Immature natural killer cell (primary cell): Measurements from ENCODE around the gene COL9A2. TPM values are rescaled to one million over a fixed set of nuclear protein-coding genes. Genes with fewer than 3 reads are reported as not detected.

Experiments used
- DNase-seq, 3 donors: peaks; one replicate each; pipeline ENCODE4 v3.0.0; 2022; ENCODE audit warnings: mixed read lengths in 1 of 3
- H3K27ac Mint-ChIP-seq, 6 donors: one replicate each; pipeline ENCODE4 v1.8.0; 2020; ENCODE audit warnings: mixed read lengths in 6 of 6, mild to moderate bottlenecking in 5 of 6, inconsistent platforms in 4 of 6, moderate library complexity in 3 of 6
- H3K27me3 Mint-ChIP-seq, 3 donors: one replicate each; pipeline ENCODE4 v1.8.0; 2020 to 2021; ENCODE audit warnings: low read depth in 3 of 3, mild to moderate bottlenecking in 3 of 3, mixed read lengths in 3 of 3, moderate library complexity in 3 of 3, inconsistent platforms in 1 of 3
- H3K36me3 Mint-ChIP-seq, 3 donors: one replicate each; pipeline ENCODE4 v1.8.0; 2020; ENCODE audit warnings: mixed read lengths in 3 of 3, inconsistent platforms in 2 of 3, mild to moderate bottlenecking in 2 of 3
- H3K4me1 Mint-ChIP-seq, 2 donors: one replicate each; pipeline ENCODE4 v1.8.0; 2020; ENCODE audit warnings: inconsistent platforms in 2 of 2, mild to moderate bottlenecking in 2 of 2, mixed read lengths in 2 of 2, moderate library complexity in 1 of 2
- H3K4me3 Mint-ChIP-seq, 5 donors: one replicate each; pipeline ENCODE4 v1.8.0; 2020; ENCODE audit warnings: mild to moderate bottlenecking in 5 of 5, mixed read lengths in 5 of 5, inconsistent platforms in 3 of 5, moderate library complexity in 3 of 5
- H3K9me3 Mint-ChIP-seq, 6 donors: one replicate each; pipeline ENCODE4 v1.8.0; 2020; ENCODE audit warnings: mild to moderate bottlenecking in 6 of 6, mixed read lengths in 6 of 6, inconsistent platforms in 4 of 6, moderate library complexity in 3 of 6
- polyA plus RNA-seq, 3 donors: library from polyadenylated mRNA; unstranded; fragments of 300-500 nt; fragmentation: Illumina TruSeq; gene quantifications; one replicate each; pipeline ENCODE4 v1.2.3, GENCODE V29; 2021

COL9A2 gene
- polyA plus RNA-seq, 3 donors from 2014 or later: 1.8 to 2.2 TPM; not detected in 1

GRCh38 chr1:40256401-40257084 lies 60.5 kb downstream of the COL9A2 start:
- H3K27me3 Mint-ChIP-seq: peaks cover 10 to 14% (median 11%) of the 10 kb centered on the region in 3 donors

GRCh38 chr1:40255231-40255630 lies 61.9 kb downstream of the COL9A2 start:
- peaks cover 41 to 59% of the 10 kb centered on the region in 2 donors for H3K4me1 Mint-ChIP-seq
- no peak overlapping the region for H3K27ac Mint-ChIP-seq
- H3K27me3 Mint-ChIP-seq: peaks cover 10 to 12% (median 11%) of the 10 kb centered on the region in 3 donors

More at GRCh38 chr1:40256401-40257084, 60.5 kb downstream of the COL9A2 start:
- Mint-ChIP-seq H3K9me3 (no peaks in the 10 kb centered on the region), H3K4me3 (peak overlapping the region; percentile 92 to 99 (median 95)), H3K36me3 (peaks cover 7 to 14% (median 13%) of the 10 kb centered on the region in 3 donors), H3K27ac (peak overlapping the region; percentile 98 to 100 (median 100)), H3K4me1 (peaks cover 41 to 55% of the 10 kb centered on the region in 2 donors)
- DNase-seq: no peak

GRCh38 chr1:40252601-40253000 lies 64.5 kb downstream of the COL9A2 start:
- Mint-ChIP-seq H3K27me3 (peaks cover 4 to 6% (median 6%) of the 10 kb centered on the region in 3 donors), H3K4me3 (no peak overlapping the region), H3K27ac (no peak overlapping the region), H3K4me1 (peaks cover 24 to 39% of the 10 kb centered on the region in 2 donors), H3K9me3 (no peaks in the 10 kb centered on the region), H3K36me3 (peaks cover 0 to 4% (median 0%) of the 10 kb centered on the region in 3 donors)
- DNase-seq: no peak

More at GRCh38 chr1:40255231-40255630, 61.9 kb downstream of the COL9A2 start:
- peaks cover 0 to 5% (median 1%) of the 10 kb centered on the region in 3 donors for H3K36me3 Mint-ChIP-seq
- H3K4me3 Mint-ChIP-seq: no peak overlapping the region
- no peak for DNase-seq
- H3K9me3 Mint-ChIP-seq: no peaks in the 10 kb centered on the region

DNA sequence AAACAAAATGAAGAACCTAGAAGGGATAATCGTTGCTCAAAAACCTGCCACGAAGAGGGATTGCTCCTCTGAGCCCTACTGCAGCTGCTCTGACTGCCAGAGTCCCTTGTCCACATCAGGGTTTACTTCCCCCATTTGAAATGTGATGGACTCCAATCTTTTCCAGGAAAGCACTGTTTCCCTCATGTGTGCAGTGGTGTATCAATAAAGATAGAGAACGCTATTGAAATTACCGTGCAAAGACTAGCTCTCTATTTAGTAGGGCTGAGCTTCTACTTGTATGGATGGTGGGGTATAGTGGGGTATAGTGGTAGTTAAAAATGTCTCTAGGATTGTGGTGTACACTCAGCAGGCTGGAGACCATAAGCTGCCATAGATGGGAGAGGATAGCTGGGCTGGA lies 65.6 kb downstream of the COL9A2 start:
- no peak for DNase-seq
- peak overlapping the region in 2 of 6 donors; percentile 43 to 53 for H3K27ac Mint-ChIP-seq
- peaks cover 0 to 4% (median 0%) of the 10 kb centered on the region in 3 donors for H3K36me3 Mint-ChIP-seq
- peaks cover 13 to 28% of the 10 kb centered on the region in 2 donors for H3K4me1 Mint-ChIP-seq
- H3K9me3 Mint-ChIP-seq: no peaks in the 10 kb centered on the region
- peaks cover 0 to 2% (median 0%) of the 10 kb centered on the region in 3 donors for H3K27me3 Mint-ChIP-seq
- peak overlapping the region in 1 of 5 donors; percentile 33 for H3K4me3 Mint-ChIP-seq

Other genes with a start within 250 kb of the COL9A2 start
- 100 to 1,000 TPM in 2 of 3 donors, 10 to 100 TPM in 1; 76.2 to 160 (median 128) TPM for gene PPT1, start 220.0 kb downstream of the COL9A2 start, polyA plus RNA-seq
- gene RLF, start 155.9 kb downstream of the COL9A2 start, polyA plus RNA-seq: 10 to 100 TPM in 1 of 3 donors, 1 to 10 TPM in 2; 5.0 to 10.6 (median 8.2) TPM
- not detected for gene TMCO2, start 69.3 kb downstream of the COL9A2 start, polyA plus RNA-seq
- gene ZMPSTE24, start 59.0 kb downstream of the COL9A2 start, polyA plus RNA-seq: 10 to 100 TPM; 34.3 to 47.6 (median 41.0) TPM
- gene SMAP2, start 56.4 kb upstream of the COL9A2 start, polyA plus RNA-seq: 100 to 1,000 TPM; 166 to 280 (median 170) TPM
- 1 to 10 TPM in 1 of 3 donors, under 1 TPM in 1, not detected in 1; 0.92 to 1.3 TPM for gene ZFP69B, start 133.2 kb upstream of the COL9A2 start, polyA plus RNA-seq
- 1 to 10 TPM; 6.3 to 7.4 (median 6.4) TPM for gene ZFP69, start 160.0 kb upstream of the COL9A2 start, polyA plus RNA-seq
- 10 to 100 TPM in 1 of 3 donors, 1 to 10 TPM in 2; 3.9 to 11.0 (median 5.0) TPM for gene EXO5, start 191.5 kb upstream of the COL9A2 start, polyA plus RNA-seq
- 1 to 10 TPM; 4.3 to 7.2 (median 5.4) TPM for gene ZNF684, start 214.4 kb upstream of the COL9A2 start, polyA plus RNA-seq